ENCODE measurements around the gene OBP2B. TPM values are rescaled to one million over a fixed set of nuclear protein-coding genes. Genes with fewer than 3 reads are reported as not detected.

The OBP2B gene
- total and polyA plus RNA-seq, 10 of the 15 experiments (the other 5 are each of a cell fraction or from before 2014, with no cell fraction given): not detected

DNA sequence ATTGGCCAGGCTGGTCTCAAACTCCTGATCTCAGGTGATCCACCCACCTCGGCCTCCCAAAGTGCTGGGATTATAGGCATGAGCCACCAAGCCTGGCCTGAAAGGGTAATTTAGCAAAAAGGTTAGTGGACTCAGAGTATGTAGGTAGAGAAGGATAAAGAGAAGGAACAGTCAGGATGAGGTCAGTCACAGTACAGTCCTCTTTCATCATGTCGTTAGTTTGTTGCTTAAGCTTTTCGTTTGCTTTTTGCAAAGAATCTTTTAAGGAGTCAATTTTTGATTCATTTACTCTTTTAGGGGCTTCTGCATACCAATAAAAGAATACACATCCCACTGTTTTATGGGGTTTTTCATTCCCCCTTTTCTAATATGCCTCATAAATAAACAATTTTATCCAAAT, 27.5 kb downstream of the OBP2B start:
- Histone ChIP-seq H3K4me3 (no peak overlapping the region), H3K4me1 (ENCODE audit: control insufficient read depth, insufficient read depth, low read length) (no peaks in the 10 kb centered on the region), H3K36me3 (ENCODE audit: control insufficient read depth in 2 of 2, insufficient read depth in 2 of 2, low read length in 1 of 2) (no peaks in the 10 kb centered on the region), H2AFZ (ENCODE audit: control insufficient read depth, low read depth, low read length) (no peak overlapping the region), H3K27me3 (replicated peaks in 1 of 2; ENCODE audit: control insufficient read depth in 2 of 2, insufficient read depth in 2 of 2, low read length in 1 of 2) (peaks cover 3 to 4% of the 10 kb centered on the region in 2 experiments; a peak in 3 of 4 replicates), H3K79me2 (ENCODE audit: control insufficient read depth, insufficient read depth, low read length) (no peaks in the 10 kb centered on the region), H3K9ac (ENCODE audit: control insufficient read depth, insufficient read depth, low read length) (no peak overlapping the region), H3K4me2 (ENCODE audit: control insufficient read depth, insufficient read depth) (no peak overlapping the region), H3K9me3 (replicated peaks; ENCODE audit: control insufficient read depth, insufficient read depth, low read length) (no peaks in the 10 kb centered on the region), H4K20me1 (ENCODE audit: control insufficient read depth, insufficient read depth) (no peaks in the 10 kb centered on the region), H3K27ac (ENCODE audit: control insufficient read depth, insufficient read depth) (no peak overlapping the region)
- no peak for FAIRE-seq
- no peak for DNase-seq (ENCODE audit: low read depth, low spot score)
- intact Hi-C loops (cut with micrococcal nuclease; ENCODE audit: unreplicated experiment) (loop anchor here (10.0 kb wide), 1 partner anchor 143 kb away; no protein-coding TSS in a partner anchor), in situ Hi-C loops (cut with MboI) (no loop called here)
- WGBS (ENCODE audit: insufficient coverage, insufficient replicate concordance, low lambda C conversion rate, missing lambda C conversion rate): 30% methylated on average over 3 of the region's 3 CpGs
- ChIA-PET CTCF (interaction anchor here (1.0 to 2.2 kb wide), 12 partner anchors 11 to 313 kb away, joined by 3 to 11 read pairs (median 4); no protein-coding TSS in a partner anchor), POLR2A (no interaction called here), RAD21 (ENCODE audit: unreplicated experiment) (interaction anchor here (1.1 kb wide), 1 partner anchor 148 kb away, joined by 3 read pairs; no protein-coding TSS in a partner anchor), SMC1A (ENCODE audit: uncharacterized antibody, unreplicated experiment) (no interaction called here)
- TF ChIP-seq MXI1 (IDR thresholded peaks at IDR 0.05; ENCODE audit: low read depth, low read length): no peak
- TF ChIP-seq, protein P1, sequence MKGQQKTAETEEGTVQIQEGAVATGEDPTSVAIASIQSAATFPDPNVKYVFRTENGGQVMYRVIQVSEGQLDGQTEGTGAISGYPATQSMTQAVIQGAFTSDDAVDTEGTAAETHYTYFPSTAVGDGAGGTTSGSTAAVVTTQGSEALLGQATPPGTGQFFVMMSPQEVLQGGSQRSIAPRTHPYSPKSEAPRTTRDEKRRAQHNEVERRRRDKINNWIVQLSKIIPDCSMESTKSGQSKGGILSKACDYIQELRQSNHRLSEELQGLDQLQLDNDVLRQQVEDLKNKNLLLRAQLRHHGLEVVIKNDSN (IDR thresholded peaks at IDR 0.05; ENCODE audit: borderline replicate concordance, extremely low read length, insufficient read depth, low read depth, low read length): no peak
- TF ChIP-seq, protein P2, sequence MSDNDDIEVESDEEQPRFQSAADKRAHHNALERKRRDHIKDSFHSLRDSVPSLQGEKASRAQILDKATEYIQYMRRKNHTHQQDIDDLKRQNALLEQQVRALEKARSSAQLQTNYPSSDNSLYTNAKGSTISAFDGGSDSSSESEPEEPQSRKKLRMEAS (IDR thresholded peaks at IDR 0.05; ENCODE audit: low read depth, low read length): no peak
- no peak for TF ChIP-seq BHLHE40 (IDR thresholded peaks at IDR 0.05; ENCODE audit: borderline replicate concordance in 1 of 2, low read depth in 2 of 2, low read length in 1 of 2)
- BruUV-seq (replicated peaks): no TSS peak
- no peak for ATAC-seq

DNA sequence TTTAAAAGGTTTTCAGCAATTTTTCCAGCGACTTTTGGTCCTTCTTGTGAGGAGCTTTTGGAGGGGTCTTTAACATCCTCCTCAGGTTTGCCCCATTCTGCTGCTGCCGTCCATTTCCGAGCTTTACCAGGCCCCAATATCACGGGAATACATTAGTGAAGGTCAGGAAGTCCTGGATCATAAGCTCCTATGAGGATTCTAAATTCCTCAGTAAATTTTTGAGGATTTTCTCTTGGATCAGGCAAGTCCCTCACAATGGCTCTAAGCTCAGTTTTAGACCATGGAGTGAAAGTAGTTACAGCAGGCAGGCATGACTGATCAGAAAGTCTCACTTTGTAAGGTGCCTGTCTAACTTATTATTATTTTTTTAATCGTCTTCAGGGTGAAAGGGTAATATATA, 28.1 kb downstream of the OBP2B start:
- in situ Hi-C loops (cut with MboI) (no loop called here), intact Hi-C loops (cut with micrococcal nuclease; ENCODE audit: unreplicated experiment) (loop anchor here (1.0 to 10.0 kb wide), 2 partner anchors 78 to 144 kb away; no protein-coding TSS in a partner anchor)
- no TSS peak for BruUV-seq (replicated peaks)
- CTCF ChIA-PET: interaction anchor here (0.5 to 2.2 kb wide), 19 partner anchors 9 to 314 kb away, joined by 3 to 11 read pairs (median 3); no protein-coding TSS in a partner anchor
- FAIRE-seq (no peak), ATAC-seq (no peak), DNase-seq (ENCODE audit: low read depth, low spot score) (no peak)
- POLR2A ChIA-PET: no interaction called here
- Histone ChIP-seq H4K20me1 (ENCODE audit: control insufficient read depth, insufficient read depth) (no peaks in the 10 kb centered on the region), H3K27me3 (replicated peaks in 1 of 2; ENCODE audit: control insufficient read depth in 2 of 2, insufficient read depth in 2 of 2, low read length in 1 of 2) (peaks cover 3 to 4% of the 10 kb centered on the region in 2 experiments; a peak in 3 of 4 replicates), H3K79me2 (ENCODE audit: control insufficient read depth, insufficient read depth, low read length) (no peaks in the 10 kb centered on the region), H3K4me3 (no peak overlapping the region), H3K36me3 (ENCODE audit: control insufficient read depth in 2 of 2, insufficient read depth in 2 of 2, low read length in 1 of 2) (no peaks in the 10 kb centered on the region), H3K4me2 (ENCODE audit: control insufficient read depth, insufficient read depth) (no peak overlapping the region), H3K9me3 (replicated peaks; ENCODE audit: control insufficient read depth, insufficient read depth, low read length) (no peaks in the 10 kb centered on the region), H3K9ac (ENCODE audit: control insufficient read depth, insufficient read depth, low read length) (no peak overlapping the region), H3K4me1 (ENCODE audit: control insufficient read depth, insufficient read depth, low read length) (no peaks in the 10 kb centered on the region), H3K27ac (ENCODE audit: control insufficient read depth, insufficient read depth) (no peak overlapping the region), H2AFZ (ENCODE audit: control insufficient read depth, low read depth, low read length) (no peak overlapping the region)
- SMC1A ChIA-PET (ENCODE audit: uncharacterized antibody, unreplicated experiment): interaction anchor here (1.4 kb wide), 1 partner anchor 9 kb away, joined by 7 read pairs; no protein-coding TSS in a partner anchor
- WGBS (ENCODE audit: insufficient coverage, insufficient replicate concordance, low lambda C conversion rate, missing lambda C conversion rate): 8% methylated on average over 5 of the region's 5 CpGs
- RAD21 ChIA-PET (ENCODE audit: unreplicated experiment): interaction anchor here (1.1 kb wide), 1 partner anchor 149 kb away, joined by 3 read pairs; no protein-coding TSS in a partner anchor
- TF ChIP-seq EGR1 (IDR thresholded peaks at IDR 0.05; ENCODE audit: borderline replicate concordance in 1 of 2, low read depth in 2 of 2, low read length in 2 of 2) (no peak), RCOR1 (conservative IDR thresholded peaks at IDR 0.05; ENCODE audit: low read depth, low read length) (no peak), MTA3 (IDR thresholded peaks at IDR 0.05; ENCODE audit: borderline replicate concordance, low read length) (no peak)
- TF ChIP-seq, protein P3, sequence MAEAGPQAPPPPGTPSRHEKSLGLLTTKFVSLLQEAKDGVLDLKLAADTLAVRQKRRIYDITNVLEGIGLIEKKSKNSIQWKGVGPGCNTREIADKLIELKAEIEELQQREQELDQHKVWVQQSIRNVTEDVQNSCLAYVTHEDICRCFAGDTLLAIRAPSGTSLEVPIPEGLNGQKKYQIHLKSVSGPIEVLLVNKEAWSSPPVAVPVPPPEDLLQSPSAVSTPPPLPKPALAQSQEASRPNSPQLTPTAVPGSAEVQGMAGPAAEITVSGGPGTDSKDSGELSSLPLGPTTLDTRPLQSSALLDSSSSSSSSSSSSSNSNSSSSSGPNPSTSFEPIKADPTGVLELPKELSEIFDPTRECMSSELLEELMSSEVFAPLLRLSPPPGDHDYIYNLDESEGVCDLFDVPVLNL (IDR thresholded peaks at IDR 0.05; ENCODE audit: low read depth, low read length): no peak
- TF ChIP-seq, protein P4, sequence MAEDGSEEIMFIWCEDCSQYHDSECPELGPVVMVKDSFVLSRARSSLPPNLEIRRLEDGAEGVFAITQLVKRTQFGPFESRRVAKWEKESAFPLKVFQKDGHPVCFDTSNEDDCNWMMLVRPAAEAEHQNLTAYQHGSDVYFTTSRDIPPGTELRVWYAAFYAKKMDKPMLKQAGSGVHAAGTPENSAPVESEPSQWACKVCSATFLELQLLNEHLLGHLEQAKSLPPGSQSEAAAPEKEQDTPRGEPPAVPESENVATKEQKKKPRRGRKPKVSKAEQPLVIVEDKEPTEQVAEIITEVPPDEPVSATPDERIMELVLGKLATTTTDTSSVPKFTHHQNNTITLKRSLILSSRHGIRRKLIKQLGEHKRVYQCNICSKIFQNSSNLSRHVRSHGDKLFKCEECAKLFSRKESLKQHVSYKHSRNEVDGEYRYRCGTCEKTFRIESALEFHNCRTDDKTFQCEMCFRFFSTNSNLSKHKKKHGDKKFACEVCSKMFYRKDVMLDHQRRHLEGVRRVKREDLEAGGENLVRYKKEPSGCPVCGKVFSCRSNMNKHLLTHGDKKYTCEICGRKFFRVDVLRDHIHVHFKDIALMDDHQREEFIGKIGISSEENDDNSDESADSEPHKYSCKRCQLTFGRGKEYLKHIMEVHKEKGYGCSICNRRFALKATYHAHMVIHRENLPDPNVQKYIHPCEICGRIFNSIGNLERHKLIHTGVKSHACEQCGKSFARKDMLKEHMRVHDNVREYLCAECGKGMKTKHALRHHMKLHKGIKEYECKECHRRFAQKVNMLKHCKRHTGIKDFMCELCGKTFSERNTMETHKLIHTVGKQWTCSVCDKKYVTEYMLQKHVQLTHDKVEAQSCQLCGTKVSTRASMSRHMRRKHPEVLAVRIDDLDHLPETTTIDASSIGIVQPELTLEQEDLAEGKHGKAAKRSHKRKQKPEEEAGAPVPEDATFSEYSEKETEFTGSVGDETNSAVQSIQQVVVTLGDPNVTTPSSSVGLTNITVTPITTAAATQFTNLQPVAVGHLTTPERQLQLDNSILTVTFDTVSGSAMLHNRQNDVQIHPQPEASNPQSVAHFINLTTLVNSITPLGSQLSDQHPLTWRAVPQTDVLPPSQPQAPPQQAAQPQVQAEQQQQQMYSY (CRISPR knock-in tag; IDR thresholded peaks at IDR 0.05): no peak

Measured in GM12878 (cell line).